ENCODE measurements around the gene SMAD4.

SMAD4 gene

GRCh38 chr18:51021226-51021965, 8.6 kb upstream of the SMAD4 start:
- DNase-seq (ENCODE audit: low spot score), result no peak

GRCh38 chr18:51025512-51025911, 4.5 kb upstream of the SMAD4 start:
- DNase-seq (ENCODE audit: low spot score), result no peak

- no peak for DNase-seq (ENCODE audit: low spot score)
Observed at GRCh38 chr18:51028201-51028805, 1.7 kb upstream of the SMAD4 start.

GRCh38 chr18:51029378-51029693, 677 bp upstream of the SMAD4 start:
- DNase-seq (ENCODE audit: low spot score), result no peak

- peak; percentile 67 for DNase-seq (ENCODE audit: low spot score)
Observed at GRCh38 chr18:51030537-51031258, 685 bp downstream of the SMAD4 start.

GRCh38 chr18:51032193-51032592, 2.2 kb downstream of the SMAD4 start:
- no peak for DNase-seq (ENCODE audit: low spot score)

- DNase-seq (ENCODE audit: low spot score), result no peak
Observed at GRCh38 chr18:51037230-51037629, 7.2 kb downstream of the SMAD4 start.

- no peak for DNase-seq (ENCODE audit: low spot score)
Observed at GRCh38 chr18:51038110-51038509, 8.1 kb downstream of the SMAD4 start.

GRCh38 chr18:51039138-51040112, 9.4 kb downstream of the SMAD4 start:
- DNase-seq (ENCODE audit: low spot score), result no peak

GRCh38 chr18:51041677-51042352, 11.8 kb downstream of the SMAD4 start:
- no peak for DNase-seq (ENCODE audit: low spot score)

- DNase-seq (ENCODE audit: low spot score), result no peak
Observed at GRCh38 chr18:51044928-51045585, 15.0 kb downstream of the SMAD4 start.

- no peak for DNase-seq (ENCODE audit: low spot score)
Observed at GRCh38 chr18:51048190-51048589, 18.2 kb downstream of the SMAD4 start.

- no peak for DNase-seq (ENCODE audit: low spot score)
Observed at GRCh38 chr18:51049137-51049536, 19.1 kb downstream of the SMAD4 start.

- peak; percentile 60 for DNase-seq (ENCODE audit: low spot score)
Observed at GRCh38 chr18:51051105-51051712, 21.2 kb downstream of the SMAD4 start.

GRCh38 chr18:51053814-51054213, 23.8 kb downstream of the SMAD4 start:
- DNase-seq (ENCODE audit: low spot score), result no peak

- no peak for DNase-seq (ENCODE audit: low spot score)
Observed at GRCh38 chr18:51054764-51055163, 24.8 kb downstream of the SMAD4 start.

GRCh38 chr18:51059969-51060368, 30.0 kb downstream of the SMAD4 start:
- no peak for DNase-seq (ENCODE audit: low spot score)

GRCh38 chr18:51064256-51064655, 34.2 kb downstream of the SMAD4 start:
- no peak for DNase-seq (ENCODE audit: low spot score)

GRCh38 chr18:51066273-51066672, 36.3 kb downstream of the SMAD4 start:
- DNase-seq (ENCODE audit: low spot score), result no peak

- DNase-seq (ENCODE audit: low spot score), result no peak
Observed at GRCh38 chr18:51068105-51068504, 38.1 kb downstream of the SMAD4 start.

GRCh38 chr18:51069885-51070284, 39.9 kb downstream of the SMAD4 start:
- DNase-seq (ENCODE audit: low spot score), result no peak

Data from Ammon's horn (tissue), 1 donor.